ENCODE data around the gene SEL1L2. TPM values are rescaled to one million over a fixed set of nuclear protein-coding genes. Genes with fewer than 3 reads are reported as not detected.

Gene SEL1L2
- total and polyA plus RNA-seq, 9 of the 15 experiments (the other 6 are each of a cell fraction or from before 2014, with no cell fraction given): not detected

DNA sequence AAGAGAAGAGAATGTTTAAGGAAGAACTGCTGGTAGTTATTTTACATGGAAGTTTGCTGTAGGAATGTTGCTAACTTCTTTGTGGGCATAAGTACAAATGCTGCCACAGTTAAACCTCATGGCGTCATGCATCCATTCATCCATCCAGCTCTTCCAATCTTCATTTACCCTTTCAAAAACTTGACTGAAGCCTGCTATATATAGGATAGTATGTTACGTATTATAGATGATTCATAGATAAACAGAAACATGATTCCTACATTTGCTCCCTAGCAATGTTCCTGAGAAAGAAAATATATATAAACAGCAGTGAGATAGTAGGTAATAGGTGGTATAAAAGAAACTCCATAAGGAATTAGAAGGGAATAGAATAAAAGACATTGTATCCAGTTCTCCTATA, 111.8 kb downstream of the SEL1L2 start (continued):
- TF ChIP-seq, protein P1, sequence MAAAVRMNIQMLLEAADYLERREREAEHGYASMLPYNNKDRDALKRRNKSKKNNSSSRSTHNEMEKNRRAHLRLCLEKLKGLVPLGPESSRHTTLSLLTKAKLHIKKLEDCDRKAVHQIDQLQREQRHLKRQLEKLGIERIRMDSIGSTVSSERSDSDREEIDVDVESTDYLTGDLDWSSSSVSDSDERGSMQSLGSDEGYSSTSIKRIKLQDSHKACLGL (CRISPR knock-in tag; IDR thresholded peaks at IDR 0.05; ENCODE audit: borderline replicate concordance, poor library complexity, severe bottlenecking): no peak
- TF ChIP-seq ZNF23 (CRISPR knock-in tag; IDR thresholded peaks at IDR 0.05): no peak
- TF ChIP-seq MIER1 (IDR thresholded peaks at IDR 0.05; ENCODE audit: low read depth): no peak
- no peak for TF ChIP-seq ZC3H11A (IDR thresholded peaks at IDR 0.05; ENCODE audit: low read depth, low read length)
- no peak for TF ChIP-seq ARNT (IDR thresholded peaks at IDR 0.05)
- TF ChIP-seq GTF2A2 (tag; IDR thresholded peaks at IDR 0.05): no peak
- TF ChIP-seq CBX3 (IDR thresholded peaks at IDR 0.05; ENCODE audit: borderline replicate concordance in 1 of 2, low read length in 2 of 2): no peak

DNA sequence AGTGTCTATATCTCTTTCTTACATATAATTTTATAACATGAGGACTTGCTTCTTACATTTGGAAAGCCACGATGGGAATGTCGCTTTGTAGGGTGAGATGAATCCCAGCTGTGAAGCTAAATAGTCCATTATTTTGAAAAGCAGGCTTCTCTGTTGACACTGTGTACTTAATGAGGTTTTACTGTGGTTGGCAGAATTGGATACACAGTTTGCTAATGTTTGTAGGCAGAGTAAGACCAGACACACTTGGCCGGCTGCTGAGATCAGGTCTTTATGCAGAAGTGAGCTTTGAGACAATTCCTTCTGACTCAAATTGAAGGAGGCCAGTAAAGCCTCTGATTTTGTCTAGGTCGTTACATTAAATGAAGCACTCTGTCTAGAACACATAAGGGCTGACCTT, 112.6 kb downstream of the SEL1L2 start:
- POLR2A ChIA-PET: interaction anchor here (0.8 kb wide), 1 partner anchor 8 kb away, joined by 3 read pairs; no protein-coding TSS in a partner anchor
- TF ChIP-seq ARID2 (IDR thresholded peaks at IDR 0.05) (no peak), TGIF2 (CRISPR knock-in tag; IDR thresholded peaks at IDR 0.05) (no peak), SP1 (CRISPR knock-in tag; IDR thresholded peaks at IDR 0.05) (no peak), KLF13 (tag; IDR thresholded peaks at IDR 0.05; ENCODE audit: borderline replicate concordance, low read depth) (no peak), DACH1 (IDR thresholded peaks at IDR 0.05; ENCODE audit: partially characterized antibody) (no peak), FOSL1 (tag; conservative IDR thresholded peaks at IDR 0.05) (no peak), ZNF253 (CRISPR knock-in tag; conservative IDR thresholded peaks at IDR 0.05) (no peak), ETS2 (tag; IDR thresholded peaks at IDR 0.05; ENCODE audit: borderline replicate concordance, poor library complexity, severe bottlenecking) (no peak), MCM2 (IDR thresholded peaks at IDR 0.05; ENCODE audit: low read depth) (no peak)
- TF ChIP-seq, protein P2, sequence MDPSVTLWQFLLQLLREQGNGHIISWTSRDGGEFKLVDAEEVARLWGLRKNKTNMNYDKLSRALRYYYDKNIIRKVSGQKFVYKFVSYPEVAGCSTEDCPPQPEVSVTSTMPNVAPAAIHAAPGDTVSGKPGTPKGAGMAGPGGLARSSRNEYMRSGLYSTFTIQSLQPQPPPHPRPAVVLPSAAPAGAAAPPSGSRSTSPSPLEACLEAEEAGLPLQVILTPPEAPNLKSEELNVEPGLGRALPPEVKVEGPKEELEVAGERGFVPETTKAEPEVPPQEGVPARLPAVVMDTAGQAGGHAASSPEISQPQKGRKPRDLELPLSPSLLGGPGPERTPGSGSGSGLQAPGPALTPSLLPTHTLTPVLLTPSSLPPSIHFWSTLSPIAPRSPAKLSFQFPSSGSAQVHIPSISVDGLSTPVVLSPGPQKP (CRISPR knock-in tag; IDR thresholded peaks at IDR 0.05): no peak
- TF ChIP-seq, protein P3, sequence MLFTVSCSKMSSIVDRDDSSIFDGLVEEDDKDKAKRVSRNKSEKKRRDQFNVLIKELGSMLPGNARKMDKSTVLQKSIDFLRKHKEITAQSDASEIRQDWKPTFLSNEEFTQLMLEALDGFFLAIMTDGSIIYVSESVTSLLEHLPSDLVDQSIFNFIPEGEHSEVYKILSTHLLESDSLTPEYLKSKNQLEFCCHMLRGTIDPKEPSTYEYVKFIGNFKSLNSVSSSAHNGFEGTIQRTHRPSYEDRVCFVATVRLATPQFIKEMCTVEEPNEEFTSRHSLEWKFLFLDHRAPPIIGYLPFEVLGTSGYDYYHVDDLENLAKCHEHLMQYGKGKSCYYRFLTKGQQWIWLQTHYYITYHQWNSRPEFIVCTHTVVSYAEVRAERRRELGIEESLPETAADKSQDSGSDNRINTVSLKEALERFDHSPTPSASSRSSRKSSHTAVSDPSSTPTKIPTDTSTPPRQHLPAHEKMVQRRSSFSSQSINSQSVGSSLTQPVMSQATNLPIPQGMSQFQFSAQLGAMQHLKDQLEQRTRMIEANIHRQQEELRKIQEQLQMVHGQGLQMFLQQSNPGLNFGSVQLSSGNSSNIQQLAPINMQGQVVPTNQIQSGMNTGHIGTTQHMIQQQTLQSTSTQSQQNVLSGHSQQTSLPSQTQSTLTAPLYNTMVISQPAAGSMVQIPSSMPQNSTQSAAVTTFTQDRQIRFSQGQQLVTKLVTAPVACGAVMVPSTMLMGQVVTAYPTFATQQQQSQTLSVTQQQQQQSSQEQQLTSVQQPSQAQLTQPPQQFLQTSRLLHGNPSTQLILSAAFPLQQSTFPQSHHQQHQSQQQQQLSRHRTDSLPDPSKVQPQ (CRISPR knock-in tag; IDR thresholded peaks at IDR 0.05; ENCODE audit: borderline replicate concordance): no peak

More for the DNA sequence above, 112.6 kb downstream of the SEL1L2 start:
- Histone ChIP-seq H3K79me2 (ENCODE audit: control insufficient read depth, insufficient read depth, low read length) (no peaks in the 10 kb centered on the region), H3K4me1 (replicated peaks in 1 of 2; ENCODE audit: control insufficient read depth in 2 of 2, insufficient read depth in 2 of 2, low read length in 2 of 2) (no peaks in the 10 kb centered on the region), H3K9me1 (ENCODE audit: control insufficient read depth, insufficient read depth, low read length) (no peaks in the 10 kb centered on the region), H3K36me3 (ENCODE audit: control insufficient read depth, insufficient read depth, low read length) (no peaks in the 10 kb centered on the region), H3K27me3 (ENCODE audit: control insufficient read depth in 2 of 2, insufficient read depth in 2 of 2, low read length in 2 of 2) (no peaks in the 10 kb centered on the region), H3K9me3 (replicated peaks; ENCODE audit: control insufficient read depth, insufficient read depth, low read depth, low read length) (no peaks in the 10 kb centered on the region), H2AFZ (ENCODE audit: low read depth, low read length) (no peak overlapping the region), H3K4me2 (ENCODE audit: insufficient read depth, low read length) (no peak overlapping the region), H4K20me1 (replicated peaks; ENCODE audit: control insufficient read depth, insufficient read depth, low read length) (no peaks in the 10 kb centered on the region), H3K4me3 (no peak overlapping the region), H3K27ac (ENCODE audit: extremely low read depth, low read depth, low read length) (no peak overlapping the region), H3K9ac (ENCODE audit: insufficient read depth in 1 of 2, low read depth in 2 of 2, low read length in 2 of 2) (no peak overlapping the region)
- FAIRE-seq (no peak), ATAC-seq (no peak), DNase-seq (ENCODE audit: extremely low read depth in 1 of 4, low spot score in 3 of 4) (no peak)
- WGBS (ENCODE audit: insufficient coverage, low coverage, missing lambda C conversion rate): 0% methylated on average over 3 of the region's 4 CpGs
- BruUV-seq (replicated peaks): no TSS peak
- intact Hi-C loops (cut with micrococcal nuclease) (no loop called here), in situ Hi-C loops (cut with MboI) (no loop called here)
- CTCF ChIA-PET (ENCODE audit: low intra/inter-chr PET ratio): no interaction called here

All from K562 (cell line).